ENCODE results near the gene FBXL13.

GRCh38 chr7:102859799-102860125, 214.8 kb downstream of the FBXL13 start:
- no peak for TF ChIP-seq POLR2AphosphoS5 (IDR thresholded peaks at IDR 0.05; ENCODE audit: low read depth, low read length)
- TF ChIP-seq CTCF (IDR thresholded peaks at IDR 0.05; ENCODE audit: control extremely low read depth in 1 of 3, insufficient read depth in 1 of 3, low read depth in 1 of 3, low read length in 3 of 3), result no peak

Measured in H1 (cell line).